Endothelial cell of umbilical vein (primary cell): ENCODE results near the gene ZDHHC20. TPM values are rescaled to one million over a fixed set of nuclear protein-coding genes. Genes with fewer than 3 reads are reported as not detected.

Experiments
- BruUV-seq: library from RNA; stranded (reverse); fragments of 400-500 nt; replicated peaks from 2 replicates; lab custom pipeline; 2021; lab: Mats Ljungman, UMichigan
- CTCF ChIA-PET: fragments of 300-600, 350-600 bp; sonication (Branson Sonifier 250); formaldehyde crosslinking; loops from one replicate; lab custom pipeline; 2021; ENCODE audit warnings: antibody characterized with exemption, inconsistent platforms; lab: Charles Lee
- POLR2A ChIA-PET: fragments of 300-600, 350-600 bp; sonication (Branson Sonifier 250); formaldehyde crosslinking; loops from one replicate; lab custom pipeline; 2021; ENCODE audit warnings: antibody characterized with exemption, inconsistent platforms; lab: Charles Lee
- DNase-seq: peaks from one replicate; pipeline ENCODE4 v3.0.0-alpha.2; 2011; ENCODE audit warnings: low read depth, low spot score
- FAIRE-seq: peaks from 2 replicates; lab custom pipeline; 2011; peaks lifted over from hg19 to GRCh38; lab: Jason Lieb, UNC
- H2AFZ ChIP-seq: 2 replicates; pipeline ENCODE4 v1.6.0; 2012; ENCODE audit warnings: low read depth, low read length, control low read depth, inconsistent platforms
- H3K27ac ChIP-seq: 2 replicates; pipeline ENCODE4 v1.5.1; 2011; ENCODE audit warnings: low read depth, mild to moderate bottlenecking, control low read depth, low read length, moderate library complexity; ENCODE audit not compliant: insufficient read depth
- H3K27me3 ChIP-seq, 2 experiments: 2 replicates each; pipeline versions ENCODE4 v1.6.0 to v1.6.1; 2011; ENCODE audit warnings: low read length in 2 of 2, mixed read lengths in 1 of 2; ENCODE audit not compliant: control insufficient read depth in 2 of 2, insufficient read depth in 2 of 2
- H3K36me3 ChIP-seq, 2 experiments: 2 replicates in 1 of 2; 3 replicates in 1 of 2; pipeline ENCODE4 v1.5.1; 2011; ENCODE audit warnings: low read length in 2 of 2, mild to moderate bottlenecking in 1 of 2, moderate library complexity in 1 of 2; ENCODE audit not compliant: control insufficient read depth in 2 of 2, insufficient read depth in 2 of 2; ENCODE audit errors: extremely low read depth in 1 of 2
- H3K4me1 ChIP-seq: 3 replicates; pipeline ENCODE4 v1.5.1; 2011; ENCODE audit warnings: mild to moderate bottlenecking, low read length; ENCODE audit not compliant: control insufficient read depth, insufficient read depth; ENCODE audit errors: extremely low read depth
- H3K4me2 ChIP-seq: 2 replicates; pipeline ENCODE4 v1.6.1; 2011; ENCODE audit warnings: low read length, control low read depth, mixed read lengths; ENCODE audit not compliant: insufficient read depth
- H3K4me3 ChIP-seq, 3 experiments: fragments of 200-600 bp in 1 of 3; sonication (generic), shearing (Covaris generic) in 1 of 3; replicated peaks in 1 of 3; 2 replicates each; pipeline ENCODE4 v1.5.1; 2011 to 2016; ENCODE audit warnings: control low read depth in 3 of 3, low read length in 3 of 3, mild to moderate bottlenecking in 2 of 3, inconsistent platforms in 1 of 3, low read depth in 1 of 3, moderate library complexity in 1 of 3; ENCODE audit not compliant: insufficient read depth in 1 of 3
- H3K79me2 ChIP-seq: 2 replicates; pipeline ENCODE4 v1.6.0; 2012; ENCODE audit warnings: low read length, inconsistent platforms; ENCODE audit not compliant: control insufficient read depth, insufficient read depth
- H3K9ac ChIP-seq: replicated peaks from 2 replicates; pipeline ENCODE3; 2011; ENCODE audit warnings: low read length, control low read depth; ENCODE audit not compliant: insufficient read depth; ENCODE audit errors: extremely low read depth
- H3K9me1 ChIP-seq: replicated peaks from 3 replicates; pipeline ENCODE4 v1.6.0; 2011; ENCODE audit warnings: mild to moderate bottlenecking, low read length; ENCODE audit not compliant: control insufficient read depth, insufficient read depth; ENCODE audit errors: extremely low read depth
- H3K9me3 ChIP-seq: replicated peaks from 2 replicates; pipeline ENCODE4 v1.5.1; 2012; ENCODE audit warnings: low read length, inconsistent platforms; ENCODE audit not compliant: control insufficient read depth, insufficient read depth
- H4K20me1 ChIP-seq: replicated peaks from 2 replicates; pipeline ENCODE3; 2011; ENCODE audit warnings: mild to moderate bottlenecking, low read length; ENCODE audit not compliant: control insufficient read depth, insufficient read depth; ENCODE audit errors: extremely low read depth
- EZH2 ChIP-seq: IDR thresholded peaks from 2 replicates; pipeline ENCODE4 v1.6.1; 2012; ENCODE audit warnings: borderline replicate concordance, low read depth, mild to moderate bottlenecking, moderate library complexity, low read length, inconsistent platforms; ENCODE audit not compliant: severe bottlenecking
- FOS ChIP-seq: IDR thresholded peaks from 2 replicates; pipeline ENCODE4 v1.6.1; 2011; ENCODE audit warnings: mild to moderate bottlenecking, low read length, moderate library complexity, borderline replicate concordance; ENCODE audit not compliant: insufficient read depth
- GATA2 ChIP-seq: IDR thresholded peaks from 2 replicates; pipeline ENCODE4 v1.7.0; 2011; ENCODE audit warnings: low read depth, mild to moderate bottlenecking, moderate library complexity, mixed read lengths, low read length; ENCODE audit not compliant: insufficient read length, insufficient read depth
- JUN ChIP-seq: IDR thresholded peaks from 2 replicates; pipeline ENCODE4 v1.6.1; 2011; ENCODE audit warnings: borderline replicate concordance, low read depth; ENCODE audit not compliant: insufficient read length, insufficient read depth
- MYC ChIP-seq: IDR thresholded peaks from one replicate; pipeline ENCODE4 v1.6.1; 2011; ENCODE audit warnings: mild to moderate bottlenecking, low read depth, low read length
- POLR2A ChIP-seq: IDR thresholded peaks from 2 replicates; pipeline ENCODE4 v1.6.1; 2012; ENCODE audit warnings: low read depth, mild to moderate bottlenecking, control low read depth, low read length
- POLR2AphosphoS5 ChIP-seq: IDR thresholded peaks from 2 replicates; pipeline ENCODE4 v1.6.1; 2012; ENCODE audit warnings: low read depth, mild to moderate bottlenecking, control low read depth, low read length, moderate library complexity; ENCODE audit not compliant: insufficient read depth
- dilution Hi-C: fragments of 300-500 bp; cut with MboI; formaldehyde crosslinking; loops from one replicate; pipeline ENCODE4 v1.15.0; 2019; ENCODE audit warnings: low sequenced_read_pairs; ENCODE audit not compliant: extremely low pct_ligation_motif_present
- intact Hi-C: fragments of 100-400 bp; cut with micrococcal nuclease; formaldehyde crosslinking; loops from one replicate; pipeline ENCODE4 v1.10.0; 2022
- polyA plus RNA-seq, 4 experiments: library from polyadenylated mRNA; depleted of rRNA in 3 of 4; stranded (reverse) in 3 of 4; unstranded in 1 of 4; fragments of >200 nt; gene quantifications; 2 replicates each; pipeline versions ENCODE4 v1.2.1 to v1.2.3, GENCODE V29; 2011 to 2012; ENCODE audit warnings: missing spikeins in 1 of 4
- total RNA-seq: library from RNA; stranded (reverse); gene quantifications from 2 replicates; pipeline ENCODE4 v1.2.3, GENCODE V29; 2021
- TF ChIP-seq, protein P1 (sequence below): IDR thresholded peaks from 2 replicates; pipeline ENCODE4 v1.6.1; 2011; ENCODE audit not compliant: insufficient read depth, insufficient read length
- TF ChIP-seq, protein P2 (sequence below), 2 donors: IDR thresholded peaks; 1 replicate in 1 of 2; 2 replicates in 1 of 2; pipeline ENCODE4 v1.5.1; 2011; ENCODE audit warnings: low read length in 2 of 2, mild to moderate bottlenecking in 2 of 2, moderate library complexity in 2 of 2, control low read depth in 1 of 2, inconsistent platforms in 1 of 2, low read depth in 1 of 2; ENCODE audit not compliant: insufficient read depth in 1 of 2; ENCODE audit errors: extremely low read depth in 1 of 2

ZDHHC20 gene
- total and polyA plus RNA-seq, 2 donors (not counting 3 experiments of a cell fraction or from before 2014, with no cell fraction given), result 22.1 to 59.4 TPM

DNA sequence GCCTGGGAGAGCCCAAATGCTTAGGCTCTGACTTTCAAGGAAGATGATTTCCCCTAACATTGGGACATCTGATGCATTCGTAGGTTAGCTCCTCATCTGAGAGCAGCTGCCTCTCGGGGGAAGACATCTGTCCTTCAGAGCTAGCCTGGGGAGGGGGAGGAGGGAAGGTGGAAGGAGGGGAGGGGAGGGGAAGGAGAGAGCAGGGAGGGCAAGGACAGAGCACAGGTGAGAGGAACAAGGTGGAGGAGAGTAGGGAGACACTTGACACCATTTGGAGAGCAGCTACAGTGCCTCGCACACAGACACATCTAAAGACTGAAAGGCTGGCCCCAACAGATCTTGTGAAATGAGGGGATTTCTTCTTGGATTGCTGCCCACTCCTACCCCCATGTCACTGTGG is 103.8 kb downstream of the ZDHHC20 start:
- TF ChIP-seq EZH2 (no peak), MYC (no peak), GATA2 (no peak), POLR2A (no peak), POLR2AphosphoS5 (no peak), JUN (no peak), FOS (no peak)
- TF ChIP-seq, protein P1, sequence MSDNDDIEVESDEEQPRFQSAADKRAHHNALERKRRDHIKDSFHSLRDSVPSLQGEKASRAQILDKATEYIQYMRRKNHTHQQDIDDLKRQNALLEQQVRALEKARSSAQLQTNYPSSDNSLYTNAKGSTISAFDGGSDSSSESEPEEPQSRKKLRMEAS, result no peak
- TF ChIP-seq, protein P2, sequence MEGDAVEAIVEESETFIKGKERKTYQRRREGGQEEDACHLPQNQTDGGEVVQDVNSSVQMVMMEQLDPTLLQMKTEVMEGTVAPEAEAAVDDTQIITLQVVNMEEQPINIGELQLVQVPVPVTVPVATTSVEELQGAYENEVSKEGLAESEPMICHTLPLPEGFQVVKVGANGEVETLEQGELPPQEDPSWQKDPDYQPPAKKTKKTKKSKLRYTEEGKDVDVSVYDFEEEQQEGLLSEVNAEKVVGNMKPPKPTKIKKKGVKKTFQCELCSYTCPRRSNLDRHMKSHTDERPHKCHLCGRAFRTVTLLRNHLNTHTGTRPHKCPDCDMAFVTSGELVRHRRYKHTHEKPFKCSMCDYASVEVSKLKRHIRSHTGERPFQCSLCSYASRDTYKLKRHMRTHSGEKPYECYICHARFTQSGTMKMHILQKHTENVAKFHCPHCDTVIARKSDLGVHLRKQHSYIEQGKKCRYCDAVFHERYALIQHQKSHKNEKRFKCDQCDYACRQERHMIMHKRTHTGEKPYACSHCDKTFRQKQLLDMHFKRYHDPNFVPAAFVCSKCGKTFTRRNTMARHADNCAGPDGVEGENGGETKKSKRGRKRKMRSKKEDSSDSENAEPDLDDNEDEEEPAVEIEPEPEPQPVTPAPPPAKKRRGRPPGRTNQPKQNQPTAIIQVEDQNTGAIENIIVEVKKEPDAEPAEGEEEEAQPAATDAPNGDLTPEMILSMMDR (IDR thresholded peaks at IDR 0.05; ENCODE audit: extremely low read depth in 1 of 2, insufficient read depth in 1 of 2, low read depth in 1 of 2, low read length in 2 of 2), result no peak

More for the DNA sequence above, 103.8 kb downstream of the ZDHHC20 start:
- no peaks in the 10 kb centered on the region for H3K36me3 ChIP-seq
- no peaks in the 10 kb centered on the region for H3K4me1 ChIP-seq
- H4K20me1 ChIP-seq, result no peaks in the 10 kb centered on the region
- ChIA-PET POLR2A (no interaction called here), CTCF (no interaction called here)
- no peaks in the 10 kb centered on the region for H3K27me3 ChIP-seq
- intact Hi-C loops (no loop called here), dilution Hi-C loops (no loop called here)
- BruUV-seq, result no TSS peak
- no peak for DNase-seq
- H3K4me2 ChIP-seq, result no peak overlapping the region
- no peak overlapping the region for H2AFZ ChIP-seq
- H3K9ac ChIP-seq, result no peak overlapping the region
- H3K9me1 ChIP-seq, result no peaks in the 10 kb centered on the region
- H3K27ac ChIP-seq, result no peak overlapping the region
- no peak overlapping the region for H3K4me3 ChIP-seq
- FAIRE-seq, result no peak
- no peaks in the 10 kb centered on the region for H3K9me3 ChIP-seq
- H3K79me2 ChIP-seq, result no peaks in the 10 kb centered on the region
